Limb (tissue), 2 donors: ENCODE data around the gene GRAP2.

Experiments used
- DNase-seq, 2 donors: peaks; one replicate each; pipeline ENCODE4 v3.0.0-alpha.2; 2016; ENCODE audit errors: extremely low spot score in 2 of 2

The GRAP2 gene

GRCh38 chr22:39925273-39925672 lies 24.4 kb downstream of the GRAP2 start:
- DNase-seq = no peak

- no peak for DNase-seq
These were observed 25.2 kb downstream of the GRAP2 start for GRCh38 chr22:39925909-39926679.

GRCh38 chr22:39926753-39927152 lies 25.9 kb downstream of the GRAP2 start:
- DNase-seq = no peak

GRCh38 chr22:39927544-39927943 lies 26.7 kb downstream of the GRAP2 start:
- DNase-seq = no peak

GRCh38 chr22:39928536-39929520 lies 27.9 kb downstream of the GRAP2 start:
- no peak for DNase-seq

GRCh38 chr22:39931251-39931650 lies 30.4 kb downstream of the GRAP2 start:
- DNase-seq = no peak

- no peak for DNase-seq
These were observed 31.3 kb downstream of the GRAP2 start for GRCh38 chr22:39932166-39932565.

- no peak for DNase-seq
These were observed 32.2 kb downstream of the GRAP2 start for GRCh38 chr22:39932918-39933649.

- no peak for DNase-seq
These were observed 32.9 kb downstream of the GRAP2 start for GRCh38 chr22:39933741-39934140.

GRCh38 chr22:39935116-39935515 lies 34.2 kb downstream of the GRAP2 start:
- DNase-seq = no peak

- DNase-seq = no peak
These were observed 34.7 kb downstream of the GRAP2 start for GRCh38 chr22:39935612-39936011.

GRCh38 chr22:39936523-39937145 lies 35.8 kb downstream of the GRAP2 start:
- no peak for DNase-seq

- DNase-seq = no peak
These were observed 37.0 kb downstream of the GRAP2 start for GRCh38 chr22:39937906-39938305.

GRCh38 chr22:39938509-39939111 lies 37.7 kb downstream of the GRAP2 start:
- DNase-seq = no peak

- DNase-seq = no peak
These were observed 38.9 kb downstream of the GRAP2 start for GRCh38 chr22:39939830-39940229.

GRCh38 chr22:39940757-39941305 lies 39.9 kb downstream of the GRAP2 start:
- no peak for DNase-seq

- no peak for DNase-seq
These were observed 40.7 kb downstream of the GRAP2 start for GRCh38 chr22:39941601-39942000.

- DNase-seq = no peak
These were observed 41.8 kb downstream of the GRAP2 start for GRCh38 chr22:39942439-39943230.

- DNase-seq = no peak
These were observed 42.5 kb downstream of the GRAP2 start for GRCh38 chr22:39943337-39943736.
